ENCODE data around the gene PPARA.

- TF ChIP-seq, protein P1, sequence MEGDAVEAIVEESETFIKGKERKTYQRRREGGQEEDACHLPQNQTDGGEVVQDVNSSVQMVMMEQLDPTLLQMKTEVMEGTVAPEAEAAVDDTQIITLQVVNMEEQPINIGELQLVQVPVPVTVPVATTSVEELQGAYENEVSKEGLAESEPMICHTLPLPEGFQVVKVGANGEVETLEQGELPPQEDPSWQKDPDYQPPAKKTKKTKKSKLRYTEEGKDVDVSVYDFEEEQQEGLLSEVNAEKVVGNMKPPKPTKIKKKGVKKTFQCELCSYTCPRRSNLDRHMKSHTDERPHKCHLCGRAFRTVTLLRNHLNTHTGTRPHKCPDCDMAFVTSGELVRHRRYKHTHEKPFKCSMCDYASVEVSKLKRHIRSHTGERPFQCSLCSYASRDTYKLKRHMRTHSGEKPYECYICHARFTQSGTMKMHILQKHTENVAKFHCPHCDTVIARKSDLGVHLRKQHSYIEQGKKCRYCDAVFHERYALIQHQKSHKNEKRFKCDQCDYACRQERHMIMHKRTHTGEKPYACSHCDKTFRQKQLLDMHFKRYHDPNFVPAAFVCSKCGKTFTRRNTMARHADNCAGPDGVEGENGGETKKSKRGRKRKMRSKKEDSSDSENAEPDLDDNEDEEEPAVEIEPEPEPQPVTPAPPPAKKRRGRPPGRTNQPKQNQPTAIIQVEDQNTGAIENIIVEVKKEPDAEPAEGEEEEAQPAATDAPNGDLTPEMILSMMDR (IDR thresholded peaks at IDR 0.05): no peak
- no peak for TF ChIP-seq POLR2A (IDR thresholded peaks at IDR 0.05)
These were observed 6.7 kb upstream of the PPARA start for GRCh38 chr22:46143491-46144147.
